Right hindlimb (tissue), 1 donor: ENCODE data around the gene DOK6.

Source experiments
- DNase-seq: peaks from one replicate; pipeline ENCODE4 v3.0.0-alpha.2; 2018

The DOK6 gene

DNA sequence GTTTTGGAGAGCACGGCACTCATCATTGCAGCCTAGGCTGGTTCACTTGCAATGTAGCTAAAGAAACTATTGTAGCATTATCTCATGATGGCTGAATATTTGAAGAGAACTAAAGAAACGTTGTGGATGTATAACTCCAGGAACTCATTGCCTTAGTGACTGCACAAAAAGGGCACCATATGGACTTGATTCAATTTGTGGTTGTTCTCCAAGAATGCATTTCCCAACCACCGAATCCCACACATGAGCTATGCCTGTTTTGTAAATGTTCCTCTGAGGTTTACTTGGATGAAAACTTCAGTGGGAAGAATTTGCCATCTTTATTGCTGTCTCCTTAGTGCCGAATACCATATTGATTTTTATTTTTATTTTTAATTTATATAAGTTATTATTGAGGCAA is 43.5 kb downstream of the DOK6 start:
- no peak for DNase-seq

DNA sequence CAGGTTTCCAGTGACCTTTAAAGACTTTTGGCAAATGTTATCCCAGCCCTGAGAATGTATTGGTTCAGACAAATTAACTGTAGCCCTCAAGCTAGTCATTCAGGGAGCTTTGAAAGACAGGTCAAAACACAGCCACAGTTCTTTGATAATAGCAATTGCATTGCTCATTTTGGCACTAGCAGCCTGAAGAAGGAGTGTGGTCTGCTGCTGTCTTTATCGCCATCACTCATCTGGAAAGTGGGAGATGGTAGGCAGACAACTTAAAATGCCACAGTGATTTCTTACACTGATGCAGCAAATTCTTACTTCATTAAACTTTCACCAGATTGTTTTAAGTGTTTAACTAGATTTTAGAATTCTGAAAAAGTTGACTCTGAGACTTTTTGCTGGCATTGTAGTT is 47.2 kb downstream of the DOK6 start:
- no peak for DNase-seq

DNA sequence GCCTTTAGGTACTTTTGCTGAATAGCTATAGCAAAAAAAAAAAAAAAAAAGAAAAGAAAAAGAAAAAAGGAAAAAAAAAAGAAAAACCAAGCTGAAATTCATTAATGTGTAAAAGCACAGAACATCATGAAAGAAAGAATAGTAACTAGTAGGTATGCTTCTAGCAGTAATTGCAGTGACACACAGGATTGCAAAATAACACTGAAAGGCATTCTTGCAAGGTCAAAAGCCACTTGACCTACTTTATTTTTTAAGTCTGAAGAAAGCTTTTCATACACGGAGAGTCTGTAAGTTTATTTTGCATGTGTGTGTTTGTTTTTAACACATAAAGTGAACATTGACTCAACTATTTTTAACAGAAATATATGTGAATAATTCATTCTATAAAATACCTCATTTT is 54.4 kb downstream of the DOK6 start:
- DNase-seq, result no peak

DNA sequence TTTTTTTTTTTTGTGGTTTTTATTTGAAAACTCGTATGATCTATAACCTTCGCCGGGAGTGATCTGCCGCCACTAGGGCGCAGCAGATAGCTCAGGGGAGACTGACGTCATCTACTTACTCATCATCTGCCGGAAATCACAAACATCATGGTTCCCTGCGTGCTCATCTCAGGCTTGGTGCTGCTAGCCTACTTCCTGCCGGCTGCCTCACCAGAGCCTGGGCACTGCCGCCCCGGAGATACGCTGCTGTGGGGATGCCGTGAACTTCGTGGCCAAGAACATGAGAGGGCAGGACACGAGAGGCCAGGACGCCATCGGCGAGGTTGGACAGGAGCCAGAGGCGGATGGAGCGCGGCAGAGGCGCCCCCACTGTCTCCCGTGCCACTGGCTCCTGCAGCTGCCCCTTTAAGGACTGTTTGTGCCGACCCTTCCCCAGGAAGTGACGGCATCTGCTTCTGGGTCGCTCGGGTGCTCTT is 68.8 kb downstream of the DOK6 start:
- DNase-seq, result no peak

DNA sequence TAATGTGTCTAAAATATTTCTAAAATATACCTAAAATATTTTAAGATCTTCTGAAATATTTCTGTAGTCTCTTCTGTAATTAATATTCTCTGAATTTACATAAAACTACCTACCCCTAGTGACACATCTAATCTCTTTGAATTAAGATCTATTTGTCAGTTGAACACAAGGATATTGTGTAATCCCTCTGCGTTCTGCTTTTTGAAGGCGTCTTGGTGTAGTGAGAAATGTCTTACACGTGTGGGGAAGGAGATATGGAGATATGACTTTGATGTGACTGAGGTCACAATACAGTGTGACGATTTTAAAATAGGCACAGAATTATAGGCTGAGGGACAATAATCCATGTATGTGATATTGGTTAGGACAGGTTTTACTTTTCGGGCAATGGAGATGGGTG is 79.8 kb downstream of the DOK6 start:
- no peak for DNase-seq

DNA sequence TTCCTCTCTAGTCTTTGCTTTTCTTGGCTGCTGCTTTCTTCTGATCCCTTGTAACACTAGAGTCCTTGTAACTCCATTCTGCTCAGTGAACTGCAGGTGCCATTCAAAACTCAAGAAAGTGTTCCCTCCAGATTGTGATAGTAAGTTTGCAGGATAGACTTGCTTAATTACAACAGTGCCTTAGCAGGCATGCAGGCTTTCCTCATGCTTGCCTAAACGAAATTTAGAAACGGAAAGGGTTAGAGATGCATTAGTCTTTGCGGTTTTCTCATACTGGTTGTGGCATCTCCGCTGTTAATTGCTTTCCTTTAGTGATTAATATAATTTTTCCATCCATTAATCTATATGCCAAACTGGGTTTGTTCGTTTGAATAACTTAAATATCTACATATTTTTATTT is 82.9 kb downstream of the DOK6 start:
- no peak for DNase-seq

DNA sequence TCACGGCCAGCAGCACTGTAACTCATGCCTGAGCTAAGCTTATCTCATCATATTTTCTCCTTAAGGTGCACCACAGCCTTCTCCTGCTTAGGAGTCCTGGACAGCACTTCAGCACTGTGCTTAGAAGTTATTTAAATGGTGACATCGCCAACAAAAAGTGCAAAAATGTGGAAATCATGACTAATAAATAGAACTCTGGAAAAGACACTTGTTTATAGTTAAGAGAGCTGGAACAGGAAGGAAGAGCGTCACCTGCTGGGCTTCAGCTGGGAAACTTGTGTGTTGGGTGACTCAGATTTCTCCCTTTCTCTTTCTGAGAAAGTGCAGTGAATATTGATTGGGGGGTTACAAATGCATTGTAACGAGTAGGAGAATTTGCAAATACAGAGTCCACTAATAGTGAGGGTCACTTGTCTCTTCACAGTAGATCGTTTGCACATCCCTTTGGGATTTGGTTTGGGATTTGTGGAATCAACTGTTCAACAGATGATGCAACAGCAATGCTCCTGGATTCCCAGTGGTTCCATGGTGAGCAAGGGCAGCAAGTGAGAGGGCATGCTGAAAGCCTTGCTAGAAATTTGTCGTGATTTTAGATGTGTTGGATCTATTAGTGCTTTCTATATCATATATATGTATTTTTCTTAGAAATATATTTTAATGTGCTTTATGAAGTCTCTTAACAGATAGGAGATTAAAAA is 84.2 kb downstream of the DOK6 start:
- DNase-seq, result no peak

DNA sequence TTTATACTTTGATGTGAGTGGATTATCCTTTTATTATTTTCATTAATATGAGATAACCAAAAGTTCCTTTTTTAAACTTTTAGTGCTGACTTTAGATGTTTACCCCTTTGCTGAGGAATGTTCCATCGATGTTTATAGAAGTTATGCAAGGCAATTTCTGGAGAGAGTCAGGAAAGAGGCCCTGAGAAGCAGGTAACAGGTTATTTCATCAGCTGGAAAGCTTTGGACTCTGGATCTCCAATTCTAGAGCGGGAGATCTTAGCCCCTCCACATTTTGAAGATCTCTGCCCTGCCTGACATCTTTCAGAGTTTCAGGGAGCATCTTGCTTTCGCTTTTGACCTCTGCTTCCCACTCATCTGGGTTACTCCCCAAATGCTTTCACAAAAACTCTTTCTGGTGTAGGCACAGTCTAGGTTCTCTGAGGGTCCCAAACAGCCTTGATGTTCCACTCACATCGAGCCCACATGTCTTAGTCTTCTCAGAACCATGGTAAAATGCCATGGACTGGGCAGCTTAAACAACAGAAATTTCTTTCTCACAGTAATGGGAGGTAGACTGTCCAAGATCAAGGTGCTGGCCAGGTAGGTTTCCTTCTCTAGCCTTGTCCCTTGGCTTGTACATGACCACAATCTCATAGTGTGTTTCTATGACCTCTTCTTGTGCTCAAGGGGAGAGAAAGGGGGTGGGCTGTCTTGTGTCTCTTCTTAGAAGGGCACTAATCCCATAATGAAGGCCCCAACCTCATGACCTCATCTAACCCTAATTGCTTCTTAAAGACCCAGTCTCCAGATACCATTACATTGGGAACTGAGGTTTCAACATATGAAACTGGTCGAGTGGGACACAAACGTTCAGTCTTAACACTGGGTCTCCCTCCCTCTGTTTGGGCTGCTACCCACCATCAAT is 87.1 kb downstream of the DOK6 start:
- DNase-seq, result no peak

DNA sequence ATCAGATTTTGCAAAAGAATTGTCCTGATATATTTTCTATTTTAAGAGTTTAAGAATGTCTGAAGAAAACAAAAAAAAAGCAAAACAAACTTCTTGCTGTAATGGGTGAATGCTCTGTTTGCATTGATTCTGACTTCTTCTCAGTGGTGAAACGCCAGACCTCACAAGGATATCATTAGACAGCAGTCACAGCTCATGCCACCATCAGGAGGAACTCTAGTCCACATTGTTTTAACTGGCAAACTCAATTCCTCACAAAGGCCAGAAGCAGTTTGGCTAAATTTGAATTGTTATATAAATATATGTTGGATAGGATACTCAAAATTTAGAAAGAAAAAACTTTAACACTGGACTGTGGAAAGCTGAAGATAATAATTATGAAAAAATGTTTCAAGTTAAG is 89.4 kb downstream of the DOK6 start:
- no peak for DNase-seq

DNA sequence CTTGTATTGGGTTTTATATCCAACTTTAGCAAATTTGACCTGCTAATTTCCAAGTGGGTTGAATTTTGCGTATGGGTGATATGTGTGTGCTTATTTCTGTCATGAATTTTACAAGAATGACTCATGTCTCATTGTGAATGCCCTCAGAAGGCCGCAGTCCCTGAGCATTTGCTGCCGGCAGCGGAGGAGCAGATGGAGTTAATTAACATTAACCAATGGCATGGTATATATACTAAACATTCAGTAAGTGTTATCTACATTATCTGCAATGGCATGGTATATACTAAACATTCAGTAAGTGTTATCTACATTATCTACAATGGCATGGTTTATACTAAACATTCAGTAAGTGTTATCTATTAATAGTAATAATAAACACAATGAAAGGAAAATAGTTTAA is 90.1 kb downstream of the DOK6 start:
- no peak for DNase-seq

DNA sequence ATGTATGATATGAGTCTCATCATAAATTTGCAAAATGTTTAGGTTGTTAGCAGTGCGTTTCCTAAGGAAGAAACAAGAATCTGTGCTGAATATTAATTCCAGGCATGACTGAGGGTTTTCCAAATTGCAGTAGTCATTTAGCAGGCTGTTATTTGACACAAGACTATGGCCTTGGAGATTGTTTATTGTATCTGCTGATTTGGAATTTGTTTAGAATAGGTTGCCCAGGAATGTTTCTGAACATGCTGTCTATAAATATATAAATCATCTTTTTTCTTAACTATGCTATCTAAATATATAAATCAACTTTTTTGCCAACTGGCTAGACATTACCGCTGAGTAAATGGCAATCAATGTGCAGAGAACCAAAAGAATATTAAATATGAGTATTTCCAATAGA is 90.9 kb downstream of the DOK6 start:
- DNase-seq, result no peak

DNA sequence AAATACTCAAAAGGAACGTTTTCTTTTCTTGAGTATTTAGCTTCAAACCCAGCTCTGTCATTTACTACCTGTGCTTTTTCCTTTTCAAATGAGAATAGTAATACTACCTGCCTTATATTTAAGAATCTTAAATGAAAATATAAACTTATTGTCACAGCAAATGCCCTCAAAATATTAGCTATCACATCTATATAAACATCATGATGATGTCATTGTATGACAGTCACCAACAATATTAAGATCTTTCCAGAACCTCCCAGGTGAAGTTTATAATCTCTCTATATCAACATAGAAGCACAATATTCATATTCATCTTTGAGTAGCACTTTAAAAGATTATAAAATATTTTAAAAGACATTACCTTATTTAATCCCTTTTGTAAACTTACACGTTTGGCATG is 92.2 kb downstream of the DOK6 start:
- DNase-seq, result no peak

DNA sequence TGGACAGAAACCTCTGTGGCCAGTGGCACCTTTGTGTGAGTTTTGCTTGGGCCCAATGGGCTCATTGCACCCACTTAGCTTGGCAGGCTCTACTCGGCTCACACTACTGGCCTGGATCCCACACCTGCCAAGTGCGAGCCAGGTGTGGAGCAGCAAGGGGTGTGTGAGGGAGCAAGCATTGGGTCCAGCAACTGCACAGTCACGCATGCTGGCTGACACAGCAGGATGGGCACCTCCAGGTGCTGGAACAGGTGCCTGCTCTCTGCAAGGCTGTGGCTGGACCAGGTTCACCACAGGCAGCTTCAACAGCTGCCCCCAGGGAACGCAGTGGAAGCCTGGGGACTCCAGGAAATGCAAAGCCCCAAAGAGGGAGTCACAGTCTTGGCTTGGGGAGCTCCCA is 94.2 kb downstream of the DOK6 start:
- no peak for DNase-seq

DNA sequence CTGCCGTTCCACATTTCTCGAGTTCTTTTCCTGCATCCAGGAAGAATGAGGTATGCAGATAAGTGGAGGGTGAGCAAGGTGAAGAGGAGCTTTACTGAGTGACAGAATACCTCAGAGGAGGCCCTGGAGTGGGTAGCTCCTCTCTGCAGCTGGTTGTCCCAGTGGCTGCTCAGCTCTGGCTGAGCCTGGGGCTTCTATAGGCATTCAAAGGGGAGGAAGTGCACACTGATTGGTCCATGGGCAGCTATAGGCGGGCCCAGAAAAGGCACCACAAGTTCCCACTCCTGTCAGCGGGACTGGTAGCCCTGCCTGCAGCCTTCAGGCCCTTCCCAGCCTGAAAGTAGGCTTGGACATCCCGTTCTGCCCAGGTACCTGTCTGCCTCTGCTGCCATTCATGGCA is 94.7 kb downstream of the DOK6 start:
- no peak for DNase-seq

DNA sequence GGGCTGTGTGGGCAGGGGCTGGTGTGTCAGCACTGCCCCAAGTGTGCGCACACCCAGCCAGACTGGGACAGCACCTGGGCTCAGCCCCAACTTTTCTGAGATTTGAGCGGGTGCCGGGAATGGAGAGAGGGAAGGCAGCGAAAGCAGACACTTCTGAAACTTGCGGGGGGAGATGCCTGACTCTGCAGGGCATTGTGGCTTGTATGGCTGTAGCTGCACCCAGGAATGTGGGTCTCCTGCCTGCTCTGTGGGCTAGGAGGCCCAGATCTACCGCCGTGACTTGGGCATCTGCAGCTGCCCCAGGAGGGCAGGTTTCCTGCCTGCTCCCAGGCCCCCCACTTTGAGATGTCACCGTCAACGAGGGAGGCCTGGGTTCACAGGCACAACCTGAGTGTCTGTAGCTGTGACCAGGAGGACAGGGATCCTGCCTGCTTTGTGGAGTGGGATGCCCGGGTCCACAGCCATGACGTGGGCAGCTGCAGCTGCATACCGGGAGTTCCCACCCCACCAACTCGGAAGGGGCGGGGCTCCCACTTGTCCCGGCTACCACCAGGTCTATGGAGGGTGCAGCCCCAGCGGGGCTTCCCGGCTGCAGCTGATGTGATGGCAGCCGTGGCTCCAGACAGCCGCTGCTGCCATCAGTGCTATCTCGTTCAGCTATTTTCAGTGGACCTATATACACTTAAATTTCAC is 95.3 kb downstream of the DOK6 start:
- DNase-seq, result no peak

DNA sequence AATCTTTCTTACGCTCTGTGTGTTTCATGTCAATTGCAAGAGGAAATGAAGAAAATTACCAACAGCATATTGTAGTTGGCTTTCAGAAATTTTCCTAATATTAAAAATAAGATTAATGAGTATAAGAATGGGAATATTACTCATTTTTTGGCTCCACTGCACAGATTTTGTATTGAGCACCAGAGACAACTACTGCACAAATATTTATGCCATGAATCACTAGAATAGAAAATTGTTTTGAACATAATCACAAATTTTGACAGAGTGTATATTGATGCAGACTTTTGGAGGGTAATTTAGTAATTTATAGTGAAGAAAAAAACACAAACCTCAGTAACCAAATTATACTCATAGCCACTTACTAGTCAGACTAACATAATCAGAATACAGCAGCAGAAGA is 118.3 kb downstream of the DOK6 start:
- no peak for DNase-seq

DNA sequence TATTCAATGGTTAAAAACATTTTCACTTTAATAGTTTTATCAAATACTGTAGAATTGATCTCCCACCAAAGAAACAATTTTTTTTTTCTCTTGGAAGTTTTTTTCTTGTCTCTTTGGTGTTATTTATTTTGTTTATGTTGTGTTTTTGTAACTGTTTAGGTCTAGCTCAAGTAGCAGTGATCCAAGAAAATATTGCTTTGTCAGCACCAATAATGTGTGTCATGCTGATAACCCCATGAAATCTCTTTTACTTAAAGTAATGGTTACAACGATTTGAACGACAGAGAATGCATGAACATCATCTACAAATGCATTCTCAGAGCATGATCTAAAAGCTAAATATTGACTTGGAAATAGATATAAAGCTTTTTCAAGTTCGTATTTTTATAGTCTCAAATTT is 122.9 kb downstream of the DOK6 start:
- DNase-seq, result no peak

DNA sequence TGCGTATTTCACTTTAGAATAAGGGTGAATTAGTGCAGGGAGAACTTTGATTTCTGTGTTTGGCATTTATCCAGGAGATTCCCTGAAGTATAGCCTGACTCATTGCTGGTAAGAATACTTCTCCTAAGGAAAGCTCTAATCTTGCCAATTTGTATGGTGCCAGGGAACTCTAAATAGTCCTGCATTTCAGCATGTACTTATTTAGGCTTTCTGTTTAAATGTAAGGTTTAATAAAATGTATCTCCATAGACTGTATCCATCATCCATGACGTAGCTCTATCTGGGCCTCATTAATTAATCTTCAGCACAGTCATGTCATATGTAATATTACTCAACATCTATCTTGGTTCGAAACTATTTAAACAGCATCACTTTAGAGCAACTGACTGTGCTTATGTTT is 127.7 kb downstream of the DOK6 start:
- DNase-seq, result no peak

DNA sequence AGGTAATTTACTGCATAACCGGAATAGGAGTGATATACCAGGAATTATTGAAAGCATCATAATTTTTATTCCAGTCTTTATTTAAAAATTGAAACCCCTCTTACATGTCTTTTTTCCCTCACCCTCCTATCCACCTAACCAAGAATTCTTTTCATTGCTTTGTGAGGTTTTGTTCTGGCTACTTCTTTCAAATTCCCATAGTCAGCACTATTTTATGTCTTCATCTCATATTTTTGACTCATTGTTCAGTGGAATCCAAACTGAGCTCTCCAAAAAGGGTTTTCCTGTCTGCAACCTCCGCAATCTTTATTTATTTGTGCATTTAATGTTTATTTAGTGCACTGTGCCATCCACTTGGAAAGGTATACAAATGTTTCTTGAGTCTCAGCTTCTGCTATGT is 128.5 kb downstream of the DOK6 start:
- no peak for DNase-seq

DNA sequence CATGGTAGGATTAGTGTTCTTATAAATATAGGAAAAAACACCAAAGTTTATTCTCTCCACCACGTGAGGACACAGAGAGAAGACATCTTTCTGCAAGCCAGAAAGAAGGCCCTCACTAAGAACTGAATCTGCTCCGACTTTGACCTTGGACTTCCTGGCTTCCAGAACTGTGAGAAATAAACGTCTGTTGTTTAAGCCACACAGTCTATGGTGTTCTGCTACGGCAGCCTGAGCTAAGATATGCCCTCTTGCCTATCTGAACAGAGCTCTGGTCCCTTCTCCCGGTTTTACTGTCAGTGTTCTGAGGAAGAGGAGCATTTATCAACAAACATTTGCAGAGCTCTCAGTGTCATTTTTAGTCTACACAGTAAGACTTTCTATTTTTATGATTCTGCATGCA is 131.3 kb downstream of the DOK6 start:
- DNase-seq, result no peak

DNA sequence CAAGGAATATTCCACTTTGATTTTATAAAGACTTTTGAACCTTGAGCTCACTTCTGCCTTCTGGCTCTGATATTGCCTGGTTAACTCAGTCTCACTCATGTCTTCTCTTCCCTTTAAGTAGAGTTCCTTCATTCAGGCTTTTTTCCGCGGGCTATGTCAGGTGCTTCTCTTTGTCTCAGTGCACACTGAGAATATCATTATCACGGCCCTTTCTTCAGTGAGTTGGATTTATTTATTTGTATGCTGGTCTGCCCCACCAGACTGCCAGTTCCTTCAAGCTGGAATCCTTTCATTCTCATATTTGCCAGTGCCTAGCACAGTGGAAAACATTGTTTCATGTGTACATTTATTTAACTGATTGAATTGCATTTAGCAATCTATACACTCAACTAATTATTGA is 136.5 kb downstream of the DOK6 start:
- no peak for DNase-seq

DNA sequence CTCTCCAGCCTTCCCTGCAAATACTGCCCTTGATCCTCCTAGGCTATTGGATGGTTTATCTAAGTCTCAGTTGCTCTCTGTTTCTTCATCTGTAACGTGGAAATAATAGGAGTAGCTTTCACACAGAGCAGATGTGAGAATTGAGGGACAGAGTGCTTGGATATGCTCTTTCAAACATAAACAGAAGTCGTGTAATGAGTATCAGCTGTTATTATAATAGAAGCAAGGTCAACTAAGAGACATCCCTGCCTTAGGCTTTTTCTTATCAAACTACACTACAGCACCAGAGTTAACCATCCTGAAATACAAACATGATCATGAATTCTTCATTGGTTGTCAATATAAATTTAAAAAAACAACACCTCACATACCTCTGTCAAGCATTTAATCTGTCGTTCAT is 138.2 kb downstream of the DOK6 start:
- no peak for DNase-seq

DNA sequence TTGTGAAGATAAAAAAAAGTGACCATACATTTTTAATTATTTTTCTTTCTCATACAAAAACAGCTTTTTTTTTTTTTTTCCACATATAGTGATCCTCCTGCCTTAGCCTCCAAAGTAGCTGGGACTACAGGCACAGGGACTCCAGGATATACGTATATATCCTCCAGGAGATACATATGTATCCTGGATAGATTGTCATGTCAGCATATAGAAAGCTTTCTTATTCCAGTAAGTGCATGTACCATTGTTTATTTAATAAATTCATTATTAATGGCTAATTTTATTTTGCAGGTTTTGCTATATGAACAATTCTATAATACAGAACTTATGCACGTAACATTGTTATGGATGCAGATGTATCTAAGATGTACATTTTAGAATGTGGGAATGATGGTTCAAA is 138.7 kb downstream of the DOK6 start:
- DNase-seq, result no peak

DNA sequence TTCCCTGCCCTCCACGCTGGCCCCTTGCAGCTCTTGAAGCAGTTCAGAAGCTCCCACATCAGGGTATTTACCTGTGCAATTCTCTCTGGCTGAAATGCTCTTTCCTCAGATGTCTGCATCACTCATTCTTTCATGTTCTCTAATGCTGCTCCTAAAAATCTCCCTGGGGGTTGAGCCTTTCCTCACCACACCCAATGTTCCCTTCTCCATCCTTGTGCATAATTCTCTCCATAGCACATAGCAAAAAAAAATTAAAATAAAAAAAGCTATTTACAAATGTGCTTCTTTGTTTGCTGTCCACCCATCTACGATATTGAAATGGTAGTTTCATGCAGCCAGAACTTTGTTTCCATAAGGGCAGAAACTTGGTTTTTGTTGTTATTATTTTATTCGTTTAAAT is 155.5 kb downstream of the DOK6 start:
- DNase-seq, result no peak
